HG02852 (cell line): ENCODE measurements around the gene IL20RA.

Source experiments
- ATAC-seq: cut with Tn5 transposase; IDR thresholded peaks from one replicate; pipeline ENCODE4 v1.9.1; 2021; ENCODE audit warnings: mild to moderate bottlenecking, moderate library complexity; ENCODE audit not compliant: unreplicated experiment

Gene IL20RA

GRCh38 chr6:137045222-137045789 lies 541 bp upstream of the IL20RA start:
- no peak for ATAC-seq

- ATAC-seq, result no peak
Observed at GRCh38 chr6:137043710-137044365, 927 bp downstream of the IL20RA start.

GRCh38 chr6:137040393-137040792 lies 4.4 kb downstream of the IL20RA start:
- no peak for ATAC-seq

- no peak for ATAC-seq
Observed at GRCh38 chr6:137039010-137039409, 5.8 kb downstream of the IL20RA start.

DNA sequence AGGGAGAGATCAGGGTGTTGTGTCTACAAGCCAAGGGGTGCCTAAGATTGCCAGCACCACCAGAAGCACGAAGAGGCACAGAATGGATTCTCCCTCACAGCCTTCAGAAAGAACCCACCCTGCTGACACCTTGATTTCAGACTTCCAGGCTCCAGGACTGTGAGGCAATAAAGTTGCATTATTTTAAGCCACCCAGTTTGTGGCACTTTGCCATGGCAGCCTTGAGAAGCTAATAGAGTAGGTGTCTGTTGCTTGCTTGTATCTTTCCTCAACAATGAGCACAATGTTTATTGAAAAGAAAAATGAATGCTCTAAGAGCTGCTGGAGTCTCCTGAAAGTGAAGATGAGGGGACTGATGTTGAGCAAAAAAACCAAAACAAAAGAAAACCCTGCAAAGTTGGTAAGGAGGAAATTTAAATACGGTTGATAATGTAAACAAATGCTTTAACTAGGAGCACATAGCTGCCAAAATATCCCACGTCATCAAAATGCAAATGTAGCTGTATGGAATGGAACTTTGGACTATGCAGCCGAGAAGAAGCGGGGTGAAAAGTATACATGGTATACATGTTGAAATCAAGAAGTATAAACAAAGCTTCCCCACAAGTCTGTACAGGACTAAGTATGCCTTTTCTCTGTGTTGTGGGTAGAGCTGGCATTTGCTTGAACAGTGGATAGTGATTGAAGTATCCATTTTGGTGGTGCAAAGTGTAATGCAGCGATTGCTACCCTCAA lies 8.0 kb downstream of the IL20RA start:
- no peak for ATAC-seq

- peak; percentile 99 for ATAC-seq
Observed at GRCh38 chr6:137033828-137034227, 10.9 kb downstream of the IL20RA start.

DNA sequence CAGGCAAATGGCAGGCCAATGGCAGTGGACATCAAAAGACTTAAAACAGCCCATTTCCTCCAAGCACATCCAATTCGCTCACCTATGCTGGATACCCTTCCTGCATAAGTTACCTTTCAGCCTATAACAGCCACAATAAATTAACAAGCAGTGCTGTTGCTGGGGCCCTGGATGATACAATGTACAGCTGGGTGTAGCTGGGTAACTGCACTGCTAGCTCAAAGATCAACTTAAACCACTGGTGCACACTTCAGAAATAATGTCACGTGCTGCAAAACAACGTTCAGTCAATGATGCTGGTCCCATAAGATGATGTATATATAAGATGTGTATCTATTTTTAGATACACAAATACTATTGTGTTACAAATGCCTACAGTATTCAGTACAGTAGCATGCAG lies 13.6 kb downstream of the IL20RA start:
- ATAC-seq, result no peak

DNA sequence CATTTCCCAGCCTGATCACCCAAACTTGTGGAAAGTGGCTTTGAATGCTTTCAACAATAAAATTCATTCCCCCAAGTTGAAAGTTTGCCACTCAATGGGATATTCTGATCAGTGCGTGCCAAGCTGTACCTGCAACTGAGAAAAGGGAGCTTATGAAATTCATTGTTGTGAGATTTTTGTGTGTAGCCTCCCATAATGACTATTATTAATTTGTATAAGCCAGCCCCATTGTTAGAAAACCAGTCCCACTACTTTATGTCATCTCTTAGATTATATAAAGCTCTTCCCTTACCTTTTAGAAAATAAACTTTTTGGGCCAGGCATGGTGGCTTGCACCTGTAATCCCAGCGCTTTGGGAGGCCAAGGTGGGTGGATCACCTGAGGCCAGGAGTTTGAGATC lies 15.9 kb downstream of the IL20RA start:
- ATAC-seq, result no peak

GRCh38 chr6:137025786-137026730 lies 18.7 kb downstream of the IL20RA start:
- no peak for ATAC-seq

- no peak for ATAC-seq
Observed at GRCh38 chr6:137024237-137024990, 20.4 kb downstream of the IL20RA start.

DNA sequence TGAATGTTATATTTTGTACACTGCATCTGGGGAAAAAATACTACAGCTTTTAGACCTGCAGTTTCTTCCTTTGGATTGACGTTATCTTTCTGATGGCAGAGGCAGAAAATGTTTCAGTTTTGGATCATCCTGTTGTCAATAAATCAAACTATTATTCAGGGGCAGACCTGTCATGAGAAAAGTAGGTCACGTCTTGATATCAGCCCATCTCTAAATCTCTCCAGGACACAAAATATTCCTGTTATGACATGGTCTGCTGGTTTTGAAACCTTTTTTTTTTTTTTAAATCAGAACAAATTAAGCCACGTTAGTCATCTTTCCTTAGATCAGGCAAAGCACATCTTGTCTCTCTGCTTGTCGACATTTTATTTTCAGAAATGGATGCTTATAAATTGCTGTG lies 24.0 kb downstream of the IL20RA start:
- no peak for ATAC-seq

GRCh38 chr6:137019476-137020272 lies 25.1 kb downstream of the IL20RA start:
- no peak for ATAC-seq

DNA sequence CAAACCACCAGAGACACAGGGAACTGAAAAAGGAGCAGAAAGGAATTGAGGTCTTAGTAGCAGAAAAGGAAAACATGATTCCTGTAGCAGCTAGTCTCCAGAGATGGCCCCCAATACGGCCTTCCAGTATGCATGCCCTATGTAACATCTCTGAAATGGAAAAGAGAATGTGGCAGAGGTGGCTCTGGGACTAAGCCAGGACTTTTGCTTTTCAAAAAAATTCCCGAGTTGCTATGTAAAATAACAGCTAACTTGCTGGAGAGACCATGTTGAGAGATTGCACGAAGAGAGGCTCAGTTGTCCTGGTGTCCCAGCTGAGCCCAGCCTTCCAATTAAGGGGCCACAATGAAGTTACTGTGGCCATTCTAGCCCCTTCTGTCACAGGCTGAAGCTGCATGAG lies 27.7 kb downstream of the IL20RA start:
- no peak for ATAC-seq

- ATAC-seq, result no peak
Observed at GRCh38 chr6:137016356-137016755, 28.4 kb downstream of the IL20RA start.

DNA sequence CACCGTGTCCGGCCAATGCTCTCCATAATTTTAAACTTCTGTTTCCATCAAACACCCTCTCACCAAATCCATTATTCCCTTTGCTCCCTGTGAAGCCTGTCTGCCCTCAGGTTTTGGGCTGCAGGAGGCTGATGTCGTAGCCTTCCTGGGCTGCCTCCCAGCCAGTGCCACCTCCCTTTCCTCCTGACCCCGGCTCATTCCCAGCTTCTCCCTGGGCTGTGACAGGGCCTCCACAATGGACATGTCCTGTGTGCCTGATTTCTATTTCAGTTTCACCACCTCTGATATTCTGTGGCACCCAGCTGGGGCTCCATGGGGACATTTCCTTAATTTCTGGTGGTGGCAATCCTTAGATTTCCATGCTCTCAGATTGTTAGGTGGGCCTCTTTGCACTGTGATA lies 28.8 kb downstream of the IL20RA start:
- no peak for ATAC-seq

GRCh38 chr6:137013738-137014602 lies 30.8 kb downstream of the IL20RA start:
- ATAC-seq, result no peak

DNA sequence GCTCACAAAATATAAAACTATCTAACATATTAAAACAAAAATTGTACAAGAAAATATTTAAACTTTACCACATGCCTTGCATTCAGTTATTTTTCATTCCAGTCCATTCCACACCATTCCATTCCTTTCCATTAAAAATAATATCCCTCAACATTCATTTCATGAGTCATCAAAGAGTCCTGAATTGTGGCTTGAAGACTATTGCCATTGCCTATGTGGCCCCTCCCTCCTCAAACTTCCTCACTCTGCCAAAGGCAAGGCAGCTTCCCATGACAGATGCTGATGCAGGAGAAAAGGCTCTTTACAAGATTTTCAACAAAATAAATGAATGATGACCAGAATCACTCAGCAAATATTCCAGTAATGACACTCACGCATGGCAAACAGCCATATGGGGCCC lies 31.7 kb downstream of the IL20RA start:
- no peak for ATAC-seq

GRCh38 chr6:137011406-137011805 lies 33.4 kb downstream of the IL20RA start:
- no peak for ATAC-seq
